GM12891 (cell line): ENCODE data around the gene TNFAIP2.

Experiments
- DNase-seq: peaks from one replicate; pipeline ENCODE4 v3.0.0; 2011; ENCODE audit warnings: low spot score; ENCODE audit not compliant: insufficient read length
- FAIRE-seq: peaks from 2 replicates; lab custom pipeline; 2011; peaks lifted over from hg19 to GRCh38; lab: Jason Lieb, UNC
- PAX5 ChIP-seq: IDR thresholded peaks from 2 replicates; pipeline ENCODE4 v1.6.1; 2011; ENCODE audit warnings: low read length, moderate library complexity, mild to moderate bottlenecking; ENCODE audit not compliant: insufficient read depth, severe bottlenecking
- POLR2A ChIP-seq: IDR thresholded peaks from 2 replicates; pipeline ENCODE4 v1.6.1; 2011; ENCODE audit warnings: low read depth, low read length, control low read depth
- POLR2AphosphoS5 ChIP-seq: IDR thresholded peaks from 2 replicates; pipeline ENCODE4 v1.6.1; 2011; ENCODE audit warnings: low read depth, low read length, control low read depth
- POU2F2 ChIP-seq: IDR thresholded peaks from 2 replicates; pipeline ENCODE4 v1.6.1; 2011; ENCODE audit warnings: low read depth, mild to moderate bottlenecking, control low read depth, low read length, moderate library complexity
- SPI1 ChIP-seq: IDR thresholded peaks from 2 replicates; pipeline ENCODE4 v1.6.1; 2011; ENCODE audit warnings: low read depth, low read length, control low read depth
- TAF1 ChIP-seq: IDR thresholded peaks from 2 replicates; pipeline ENCODE4 v1.6.1; 2011; ENCODE audit warnings: low read depth, low read length, control low read depth

Gene TNFAIP2

GRCh38 chr14:103094406-103095209 is 28.7 kb upstream of the TNFAIP2 start, which contains the start of gene EXOC3L4:
TSS of gene EXOC3L4 (plus strand) at chr14:103094725. CDS start at chr14:103100220, 5,495 bp downstream.
- no peak for TF ChIP-seq POU2F2
- TF ChIP-seq POLR2AphosphoS5 = no peak
- TF ChIP-seq TAF1 = no peak
- TF ChIP-seq POLR2A = no peak
- TF ChIP-seq SPI1 = no peak
- no peak for TF ChIP-seq PAX5
- no peak for DNase-seq
- no peak for FAIRE-seq

DNA sequence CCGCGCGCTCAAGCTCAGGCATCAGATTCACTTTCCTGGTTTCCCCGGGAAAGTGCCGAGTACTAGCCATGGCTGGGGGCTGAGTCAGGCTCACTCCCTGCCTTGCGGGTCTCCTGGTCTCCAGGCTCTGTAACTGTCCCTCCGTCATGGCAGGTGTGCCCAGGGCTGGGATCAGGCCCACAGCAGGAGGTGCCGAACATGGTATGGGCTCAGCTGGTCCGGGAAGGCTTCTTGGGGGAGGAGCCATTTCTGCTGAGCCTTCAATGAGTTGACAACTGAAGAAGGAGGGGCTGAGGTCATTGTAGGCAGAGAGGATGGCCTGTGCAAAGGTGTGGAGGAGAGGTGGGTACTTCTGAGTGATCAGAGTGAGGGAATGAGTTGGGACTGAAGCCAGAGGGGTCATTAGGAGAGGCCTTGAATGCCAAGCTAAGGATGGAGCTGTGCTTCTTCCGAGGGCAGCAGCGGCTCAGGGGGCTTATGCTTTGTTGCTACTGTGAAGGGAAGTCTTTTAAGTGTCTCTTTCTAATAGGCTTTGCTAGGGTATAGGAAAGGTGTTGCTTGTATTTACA is 28.0 kb upstream of the TNFAIP2 start:
- FAIRE-seq (no peak), DNase-seq (no peak)
- TF ChIP-seq POU2F2 = no peak
- no peak for TF ChIP-seq POLR2A
- no peak for TF ChIP-seq SPI1
- TF ChIP-seq POLR2AphosphoS5 = no peak
- TF ChIP-seq TAF1 = no peak
- no peak for TF ChIP-seq PAX5

- FAIRE-seq (no peak), DNase-seq (no peak)
- TF ChIP-seq POLR2AphosphoS5 (no peak), SPI1 (no peak), POU2F2 (no peak), TAF1 (no peak), POLR2A (no peak), PAX5 (no peak)
These were observed 26.9 kb upstream of the TNFAIP2 start for GRCh38 chr14:103096387-103096786.

- TF ChIP-seq SPI1 (no peak), POU2F2 (no peak), TAF1 (no peak), POLR2A (no peak), POLR2AphosphoS5 (no peak), PAX5 (no peak)
- FAIRE-seq (no peak), DNase-seq (no peak)
These were observed 25.8 kb upstream of the TNFAIP2 start for GRCh38 chr14:103097244-103097993.

GRCh38 chr14:103097994-103098957 is 25.0 kb upstream of the TNFAIP2 start:
- TF ChIP-seq SPI1 (no peak), TAF1 (no peak), POLR2A (no peak), POLR2AphosphoS5 (no peak), POU2F2 (no peak), PAX5 (no peak)
- FAIRE-seq (no peak), DNase-seq (no peak)

- DNase-seq (no peak), FAIRE-seq (no peak)
- no peak for TF ChIP-seq POLR2AphosphoS5
- TF ChIP-seq TAF1 = no peak
- no peak for TF ChIP-seq POLR2A
These were observed 24.1 kb upstream of the TNFAIP2 start for GRCh38 chr14:103099081-103099732.

DNA sequence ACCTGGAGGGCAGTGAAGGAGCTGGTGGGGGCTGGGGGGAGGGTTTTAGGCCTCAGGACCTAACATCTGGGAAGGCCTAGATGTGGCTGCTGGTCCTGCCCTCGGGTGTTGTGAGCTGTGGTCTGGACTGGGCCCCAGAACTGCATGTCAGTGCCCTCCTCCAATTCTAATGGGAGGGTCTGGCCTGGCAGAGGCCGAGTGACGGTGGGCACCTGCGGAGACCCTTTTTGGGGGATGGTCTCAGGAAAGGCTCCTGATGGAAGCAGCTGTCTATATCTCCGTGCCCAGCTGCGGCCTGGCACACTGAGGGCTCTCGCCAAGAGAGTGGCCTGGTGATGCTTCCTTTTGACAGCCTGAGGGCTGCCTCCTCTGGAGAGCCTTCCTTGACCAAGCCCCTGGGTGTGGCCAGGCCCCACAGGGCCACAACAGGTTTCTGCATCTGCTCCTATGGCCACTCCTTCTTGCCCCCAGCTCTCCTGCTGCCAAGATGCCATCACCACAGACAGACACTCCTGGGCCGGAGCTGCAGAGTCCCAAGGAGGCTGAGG is 23.5 kb upstream of the TNFAIP2 start:
- FAIRE-seq (no peak), DNase-seq (no peak)
- TF ChIP-seq PAX5 (no peak), POLR2A (no peak), POLR2AphosphoS5 (no peak), TAF1 (no peak), SPI1 (no peak), POU2F2 (no peak)
